Endothelial cell of umbilical vein (primary cell): ENCODE data around the gene PAK6. TPM values are rescaled to one million over a fixed set of nuclear protein-coding genes. Genes with fewer than 3 reads are reported as not detected.

ENCODE experiments used
- BruUV-seq: library from RNA; stranded (reverse); fragments of 400-500 nt; replicated peaks from 2 replicates; lab custom pipeline; 2021; lab: Mats Ljungman, UMichigan
- CTCF ChIA-PET: fragments of 300-600, 350-600 bp; sonication (Branson Sonifier 250); formaldehyde crosslinking; loops from one replicate; lab custom pipeline; 2021; ENCODE audit warnings: antibody characterized with exemption, inconsistent platforms; lab: Charles Lee
- POLR2A ChIA-PET: fragments of 300-600, 350-600 bp; sonication (Branson Sonifier 250); formaldehyde crosslinking; loops from one replicate; lab custom pipeline; 2021; ENCODE audit warnings: antibody characterized with exemption, inconsistent platforms; lab: Charles Lee
- DNase-seq: peaks from one replicate; pipeline ENCODE4 v3.0.0-alpha.2; 2011; ENCODE audit warnings: low read depth, low spot score
- FAIRE-seq: peaks from 2 replicates; lab custom pipeline; 2011; peaks lifted over from hg19 to GRCh38; lab: Jason Lieb, UNC
- H2AFZ ChIP-seq: 2 replicates; pipeline ENCODE4 v1.6.0; 2012; ENCODE audit warnings: low read depth, low read length, control low read depth, inconsistent platforms
- H3K27ac ChIP-seq: 2 replicates; pipeline ENCODE4 v1.5.1; 2011; ENCODE audit warnings: low read depth, mild to moderate bottlenecking, control low read depth, low read length, moderate library complexity; ENCODE audit not compliant: insufficient read depth
- H3K27me3 ChIP-seq, 2 experiments: 2 replicates each; pipeline versions ENCODE4 v1.6.0 to v1.6.1; 2011; ENCODE audit warnings: low read length in 2 of 2, mixed read lengths in 1 of 2; ENCODE audit not compliant: control insufficient read depth in 2 of 2, insufficient read depth in 2 of 2
- H3K36me3 ChIP-seq, 2 experiments: 2 replicates in 1 of 2; 3 replicates in 1 of 2; pipeline ENCODE4 v1.5.1; 2011; ENCODE audit warnings: low read length in 2 of 2, mild to moderate bottlenecking in 1 of 2, moderate library complexity in 1 of 2; ENCODE audit not compliant: control insufficient read depth in 2 of 2, insufficient read depth in 2 of 2; ENCODE audit errors: extremely low read depth in 1 of 2
- H3K4me1 ChIP-seq: 3 replicates; pipeline ENCODE4 v1.5.1; 2011; ENCODE audit warnings: mild to moderate bottlenecking, low read length; ENCODE audit not compliant: control insufficient read depth, insufficient read depth; ENCODE audit errors: extremely low read depth
- H3K4me2 ChIP-seq: 2 replicates; pipeline ENCODE4 v1.6.1; 2011; ENCODE audit warnings: low read length, control low read depth, mixed read lengths; ENCODE audit not compliant: insufficient read depth
- H3K4me3 ChIP-seq, 3 experiments: fragments of 200-600 bp in 1 of 3; sonication (generic), shearing (Covaris generic) in 1 of 3; replicated peaks in 1 of 3; 2 replicates each; pipeline ENCODE4 v1.5.1; 2011 to 2016; ENCODE audit warnings: control low read depth in 3 of 3, low read length in 3 of 3, mild to moderate bottlenecking in 2 of 3, inconsistent platforms in 1 of 3, low read depth in 1 of 3, moderate library complexity in 1 of 3; ENCODE audit not compliant: insufficient read depth in 1 of 3
- H3K79me2 ChIP-seq: 2 replicates; pipeline ENCODE4 v1.6.0; 2012; ENCODE audit warnings: low read length, inconsistent platforms; ENCODE audit not compliant: control insufficient read depth, insufficient read depth
- H3K9ac ChIP-seq: replicated peaks from 2 replicates; pipeline ENCODE3; 2011; ENCODE audit warnings: low read length, control low read depth; ENCODE audit not compliant: insufficient read depth; ENCODE audit errors: extremely low read depth
- H3K9me1 ChIP-seq: replicated peaks from 3 replicates; pipeline ENCODE4 v1.6.0; 2011; ENCODE audit warnings: mild to moderate bottlenecking, low read length; ENCODE audit not compliant: control insufficient read depth, insufficient read depth; ENCODE audit errors: extremely low read depth
- H3K9me3 ChIP-seq: replicated peaks from 2 replicates; pipeline ENCODE4 v1.5.1; 2012; ENCODE audit warnings: low read length, inconsistent platforms; ENCODE audit not compliant: control insufficient read depth, insufficient read depth
- H4K20me1 ChIP-seq: replicated peaks from 2 replicates; pipeline ENCODE3; 2011; ENCODE audit warnings: mild to moderate bottlenecking, low read length; ENCODE audit not compliant: control insufficient read depth, insufficient read depth; ENCODE audit errors: extremely low read depth
- EZH2 ChIP-seq: IDR thresholded peaks from 2 replicates; pipeline ENCODE4 v1.6.1; 2012; ENCODE audit warnings: borderline replicate concordance, low read depth, mild to moderate bottlenecking, moderate library complexity, low read length, inconsistent platforms; ENCODE audit not compliant: severe bottlenecking
- FOS ChIP-seq: IDR thresholded peaks from 2 replicates; pipeline ENCODE4 v1.6.1; 2011; ENCODE audit warnings: mild to moderate bottlenecking, low read length, moderate library complexity, borderline replicate concordance; ENCODE audit not compliant: insufficient read depth
- GATA2 ChIP-seq: IDR thresholded peaks from 2 replicates; pipeline ENCODE4 v1.7.0; 2011; ENCODE audit warnings: low read depth, mild to moderate bottlenecking, moderate library complexity, mixed read lengths, low read length; ENCODE audit not compliant: insufficient read length, insufficient read depth
- JUN ChIP-seq: IDR thresholded peaks from 2 replicates; pipeline ENCODE4 v1.6.1; 2011; ENCODE audit warnings: borderline replicate concordance, low read depth; ENCODE audit not compliant: insufficient read length, insufficient read depth
- MAX ChIP-seq: IDR thresholded peaks from 2 replicates; pipeline ENCODE4 v1.6.1; 2011; ENCODE audit not compliant: insufficient read depth, insufficient read length
- MYC ChIP-seq: IDR thresholded peaks from one replicate; pipeline ENCODE4 v1.6.1; 2011; ENCODE audit warnings: mild to moderate bottlenecking, low read depth, low read length
- POLR2A ChIP-seq: IDR thresholded peaks from 2 replicates; pipeline ENCODE4 v1.6.1; 2012; ENCODE audit warnings: low read depth, mild to moderate bottlenecking, control low read depth, low read length
- POLR2AphosphoS5 ChIP-seq: IDR thresholded peaks from 2 replicates; pipeline ENCODE4 v1.6.1; 2012; ENCODE audit warnings: low read depth, mild to moderate bottlenecking, control low read depth, low read length, moderate library complexity; ENCODE audit not compliant: insufficient read depth
- dilution Hi-C: fragments of 300-500 bp; cut with MboI; formaldehyde crosslinking; loops from one replicate; pipeline ENCODE4 v1.15.0; 2019; ENCODE audit warnings: low sequenced_read_pairs; ENCODE audit not compliant: extremely low pct_ligation_motif_present
- intact Hi-C: fragments of 100-400 bp; cut with micrococcal nuclease; formaldehyde crosslinking; loops from one replicate; pipeline ENCODE4 v1.10.0; 2022
- polyA plus RNA-seq, 4 experiments: library from polyadenylated mRNA; depleted of rRNA in 3 of 4; stranded (reverse) in 3 of 4; unstranded in 1 of 4; fragments of >200 nt; gene quantifications; 2 replicates each; pipeline versions ENCODE4 v1.2.1 to v1.2.3, GENCODE V29; 2011 to 2012; ENCODE audit warnings: missing spikeins in 1 of 4
- total RNA-seq: library from RNA; stranded (reverse); gene quantifications from 2 replicates; pipeline ENCODE4 v1.2.3, GENCODE V29; 2021
- TF ChIP-seq, protein P1 (sequence below), 2 donors: IDR thresholded peaks; 1 replicate in 1 of 2; 2 replicates in 1 of 2; pipeline ENCODE4 v1.5.1; 2011; ENCODE audit warnings: low read length in 2 of 2, mild to moderate bottlenecking in 2 of 2, moderate library complexity in 2 of 2, control low read depth in 1 of 2, inconsistent platforms in 1 of 2, low read depth in 1 of 2; ENCODE audit not compliant: insufficient read depth in 1 of 2; ENCODE audit errors: extremely low read depth in 1 of 2

PAK6 gene
- total and polyA plus RNA-seq, 2 donors (not counting 3 experiments of a cell fraction or from before 2014, with no cell fraction given) = not detected

GRCh38 chr15:40233727-40234577, 4.9 kb upstream of the PAK6 start:
- H3K27ac ChIP-seq = no peak overlapping the region
- peaks cover 4 to 7% of the 10 kb centered on the region in 2 experiments for H3K27me3 ChIP-seq
- ChIA-PET POLR2A (no interaction called here), CTCF (interaction anchor here (1.5 kb wide), 1 partner anchor 45 kb away, joined by 4 read pairs; no protein-coding TSS in a partner anchor)
- dilution Hi-C loops = no loop called here
- no peak overlapping the region for H3K4me3 ChIP-seq
- no TSS peak for BruUV-seq
- H3K4me2 ChIP-seq = no peak overlapping the region
- no peaks in the 10 kb centered on the region for H3K9me1 ChIP-seq
- H3K79me2 ChIP-seq = no peaks in the 10 kb centered on the region
- TF ChIP-seq JUN (no peak), MYC (no peak), POLR2AphosphoS5 (no peak), MAX (no peak), POLR2A (no peak), FOS (no peak), EZH2 (no peak), GATA2 (no peak)
- TF ChIP-seq, protein P1, sequence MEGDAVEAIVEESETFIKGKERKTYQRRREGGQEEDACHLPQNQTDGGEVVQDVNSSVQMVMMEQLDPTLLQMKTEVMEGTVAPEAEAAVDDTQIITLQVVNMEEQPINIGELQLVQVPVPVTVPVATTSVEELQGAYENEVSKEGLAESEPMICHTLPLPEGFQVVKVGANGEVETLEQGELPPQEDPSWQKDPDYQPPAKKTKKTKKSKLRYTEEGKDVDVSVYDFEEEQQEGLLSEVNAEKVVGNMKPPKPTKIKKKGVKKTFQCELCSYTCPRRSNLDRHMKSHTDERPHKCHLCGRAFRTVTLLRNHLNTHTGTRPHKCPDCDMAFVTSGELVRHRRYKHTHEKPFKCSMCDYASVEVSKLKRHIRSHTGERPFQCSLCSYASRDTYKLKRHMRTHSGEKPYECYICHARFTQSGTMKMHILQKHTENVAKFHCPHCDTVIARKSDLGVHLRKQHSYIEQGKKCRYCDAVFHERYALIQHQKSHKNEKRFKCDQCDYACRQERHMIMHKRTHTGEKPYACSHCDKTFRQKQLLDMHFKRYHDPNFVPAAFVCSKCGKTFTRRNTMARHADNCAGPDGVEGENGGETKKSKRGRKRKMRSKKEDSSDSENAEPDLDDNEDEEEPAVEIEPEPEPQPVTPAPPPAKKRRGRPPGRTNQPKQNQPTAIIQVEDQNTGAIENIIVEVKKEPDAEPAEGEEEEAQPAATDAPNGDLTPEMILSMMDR (IDR thresholded peaks at IDR 0.05; ENCODE audit: extremely low read depth in 1 of 2, insufficient read depth in 1 of 2, low read depth in 1 of 2, low read length in 2 of 2) = no peak
- DNase-seq (no peak), FAIRE-seq (no peak)
- H3K36me3 ChIP-seq = no peaks in the 10 kb centered on the region
- H3K9me3 ChIP-seq = no peaks in the 10 kb centered on the region
- intact Hi-C loops = no loop called here
- H2AFZ ChIP-seq = no peak overlapping the region
- peaks cover 3% of the 10 kb centered on the region for H3K4me1 ChIP-seq
- no peaks in the 10 kb centered on the region for H4K20me1 ChIP-seq
- no peak overlapping the region for H3K9ac ChIP-seq
